WI38 (cell line): ENCODE data around the gene AMOTL1.

Source experiments
- H3K4me3 ChIP-seq: 2 replicates; pipeline ENCODE4 v1.5.1; 2011; ENCODE audit warnings: low read depth, mild to moderate bottlenecking, control low read depth, low read length
- TF ChIP-seq, protein P1 (sequence below): IDR thresholded peaks from 2 replicates; pipeline ENCODE4 v1.5.1; 2012; ENCODE audit warnings: low read depth, mild to moderate bottlenecking, control low read depth, low read length

AMOTL1 gene

DNA sequence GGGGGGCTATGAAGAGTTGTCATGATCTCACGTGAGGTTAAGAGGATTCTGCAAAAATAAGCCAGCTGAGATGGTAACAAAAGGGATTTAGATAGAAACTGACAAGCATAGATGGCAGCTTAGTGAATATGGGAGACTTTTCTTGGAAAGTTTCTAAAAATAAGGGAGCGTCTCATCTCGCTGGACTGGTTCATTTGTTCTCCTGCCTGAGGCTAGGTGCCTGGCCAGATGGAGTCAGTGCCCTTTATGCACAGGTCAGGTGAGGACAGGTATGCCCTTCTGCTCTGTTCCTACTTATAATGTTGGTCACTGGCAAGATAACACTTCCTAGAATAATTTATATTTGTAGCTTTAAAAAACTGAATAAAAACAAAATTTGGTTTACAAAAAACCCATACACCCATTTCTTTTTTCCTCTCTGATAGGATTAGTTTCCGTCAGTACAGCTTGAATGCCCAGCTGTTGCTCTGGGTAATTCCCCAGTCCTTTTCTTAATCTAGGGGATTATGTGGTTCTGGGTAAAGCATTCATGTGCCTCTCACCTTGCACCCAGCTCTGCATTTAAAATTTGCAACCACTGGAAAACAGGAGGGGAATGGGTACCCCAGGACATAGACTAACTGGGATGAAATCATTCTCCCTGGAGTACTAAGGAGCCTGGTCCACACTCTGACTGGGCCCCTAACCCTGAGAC, 90.0 kb downstream of the AMOTL1 start:
- TF ChIP-seq, protein P1, sequence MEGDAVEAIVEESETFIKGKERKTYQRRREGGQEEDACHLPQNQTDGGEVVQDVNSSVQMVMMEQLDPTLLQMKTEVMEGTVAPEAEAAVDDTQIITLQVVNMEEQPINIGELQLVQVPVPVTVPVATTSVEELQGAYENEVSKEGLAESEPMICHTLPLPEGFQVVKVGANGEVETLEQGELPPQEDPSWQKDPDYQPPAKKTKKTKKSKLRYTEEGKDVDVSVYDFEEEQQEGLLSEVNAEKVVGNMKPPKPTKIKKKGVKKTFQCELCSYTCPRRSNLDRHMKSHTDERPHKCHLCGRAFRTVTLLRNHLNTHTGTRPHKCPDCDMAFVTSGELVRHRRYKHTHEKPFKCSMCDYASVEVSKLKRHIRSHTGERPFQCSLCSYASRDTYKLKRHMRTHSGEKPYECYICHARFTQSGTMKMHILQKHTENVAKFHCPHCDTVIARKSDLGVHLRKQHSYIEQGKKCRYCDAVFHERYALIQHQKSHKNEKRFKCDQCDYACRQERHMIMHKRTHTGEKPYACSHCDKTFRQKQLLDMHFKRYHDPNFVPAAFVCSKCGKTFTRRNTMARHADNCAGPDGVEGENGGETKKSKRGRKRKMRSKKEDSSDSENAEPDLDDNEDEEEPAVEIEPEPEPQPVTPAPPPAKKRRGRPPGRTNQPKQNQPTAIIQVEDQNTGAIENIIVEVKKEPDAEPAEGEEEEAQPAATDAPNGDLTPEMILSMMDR, result no peak

DNA sequence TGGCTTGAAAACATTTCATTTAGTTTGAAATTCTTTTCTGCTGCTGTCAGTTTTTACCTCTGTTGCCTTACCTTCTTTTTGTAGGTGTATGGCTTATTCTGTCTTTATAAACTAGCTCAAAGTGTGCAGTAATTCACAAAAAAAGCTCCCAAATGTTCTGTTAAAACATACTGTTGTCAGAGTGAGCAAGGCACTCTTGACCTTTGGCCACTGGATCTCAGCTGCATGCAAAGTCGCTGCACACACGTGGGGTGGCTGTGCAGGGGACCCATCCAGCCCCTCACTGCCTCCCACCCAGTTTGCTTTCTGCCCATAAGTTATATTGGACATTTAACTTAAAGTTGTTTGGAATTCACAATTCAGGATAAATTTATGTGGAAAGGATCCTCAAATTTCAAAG, 92.2 kb downstream of the AMOTL1 start:
- H3K4me3 ChIP-seq, result no peak overlapping the region
- TF ChIP-seq, protein P1, result no peak

More for the DNA sequence above, 90.0 kb downstream of the AMOTL1 start:
- no peak overlapping the region for H3K4me3 ChIP-seq

DNA sequence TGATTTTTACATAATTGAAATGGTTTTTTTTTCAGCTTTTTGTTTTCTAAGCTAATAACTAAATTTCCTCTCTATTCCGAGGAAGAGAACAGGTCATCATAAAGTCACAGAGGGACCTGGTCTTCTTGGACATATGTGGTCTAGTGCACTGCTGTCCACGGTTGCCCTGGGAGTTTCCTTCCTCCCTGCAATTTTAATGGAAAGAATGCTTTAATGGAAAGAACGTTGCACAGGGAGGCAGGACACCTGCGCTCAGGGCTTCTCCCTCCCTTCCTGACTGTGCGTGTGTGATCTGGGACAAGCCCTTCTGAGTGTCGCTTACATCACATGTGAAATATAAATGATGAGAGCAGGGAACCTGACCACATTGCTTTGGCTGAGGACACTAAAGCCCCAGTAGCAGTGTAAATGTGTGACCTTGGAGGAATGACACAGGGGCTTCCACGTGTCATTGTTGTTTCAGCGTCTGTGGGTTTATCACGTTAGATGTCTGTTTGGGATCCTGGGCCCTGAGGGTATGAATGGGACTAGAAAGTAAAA, 93.2 kb downstream of the AMOTL1 start:
- TF ChIP-seq, protein P1, result no peak

DNA sequence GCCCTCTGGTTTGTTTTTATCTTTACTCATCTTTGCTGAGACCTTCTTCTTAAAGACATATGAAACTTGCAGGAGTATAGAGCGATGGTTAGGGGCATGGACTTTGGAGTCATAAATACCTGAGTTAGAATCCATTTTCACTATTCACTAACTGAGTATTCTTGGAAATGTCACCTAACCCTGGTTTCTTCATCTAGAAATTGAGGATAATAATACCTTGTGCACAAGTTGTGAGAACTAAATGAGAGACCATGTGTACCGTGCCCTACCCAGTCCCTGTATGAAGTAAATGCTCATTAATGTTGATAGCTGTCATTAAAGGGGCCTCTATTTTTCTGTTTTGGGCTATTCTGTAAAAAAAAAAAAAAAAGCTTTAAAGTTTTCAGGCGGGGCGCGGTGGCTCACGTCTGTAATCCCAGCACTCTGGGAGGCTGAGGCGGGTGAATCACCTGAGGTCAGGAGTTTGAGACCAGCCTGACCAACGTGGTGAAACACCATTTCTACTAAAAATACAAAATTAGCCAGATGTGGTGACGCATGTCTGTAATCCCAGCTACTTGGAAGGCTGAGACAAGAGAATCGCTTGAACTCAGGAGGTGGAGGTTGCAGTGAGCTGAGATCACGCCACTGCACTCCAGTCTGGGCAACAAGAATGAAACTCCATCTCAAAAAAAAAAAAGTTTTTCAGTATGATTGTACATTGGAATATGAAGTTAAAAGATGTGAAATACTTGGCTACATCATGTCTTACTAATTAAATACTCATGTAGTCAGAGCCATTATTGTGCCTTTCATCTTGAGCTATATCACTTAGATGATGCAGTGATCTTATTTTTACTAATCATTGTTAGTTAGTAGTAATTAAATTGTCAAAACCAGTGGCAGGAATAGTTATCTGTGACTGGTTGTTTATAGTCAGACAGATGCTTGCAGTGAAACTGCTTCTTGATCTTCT, 95.0 kb downstream of the AMOTL1 start:
- no peak overlapping the region for H3K4me3 ChIP-seq
- TF ChIP-seq, protein P1, result no peak

More for the DNA sequence above, 93.2 kb downstream of the AMOTL1 start:
- no peak overlapping the region for H3K4me3 ChIP-seq

DNA sequence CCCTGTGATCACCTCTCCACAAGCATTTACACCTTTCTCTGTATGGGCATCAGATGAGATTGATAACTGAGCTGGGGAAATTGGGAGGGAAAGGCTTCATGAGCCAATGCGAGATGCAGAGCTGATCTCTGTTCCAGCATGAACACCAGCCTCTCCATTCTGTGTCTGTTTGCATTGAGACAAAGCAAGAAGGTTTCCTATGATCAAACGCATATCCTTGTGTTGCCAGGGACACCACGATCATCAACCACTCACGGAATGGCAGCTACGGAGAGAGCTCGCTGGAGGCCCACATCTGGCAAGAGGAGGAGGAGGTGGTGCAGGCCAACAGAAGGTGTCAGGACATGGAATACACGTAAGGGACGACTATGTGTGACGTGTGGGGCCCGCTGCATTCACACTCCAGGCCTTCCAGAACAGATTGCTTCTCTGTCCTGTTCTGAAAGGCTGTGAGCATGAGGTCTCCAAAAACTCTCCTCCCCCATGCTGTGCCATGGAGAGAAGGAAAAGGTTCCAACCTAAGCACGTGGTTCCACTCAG, 96.4 kb downstream of the AMOTL1 start:
- H3K4me3 ChIP-seq, result no peak overlapping the region
- TF ChIP-seq, protein P1, result no peak

DNA sequence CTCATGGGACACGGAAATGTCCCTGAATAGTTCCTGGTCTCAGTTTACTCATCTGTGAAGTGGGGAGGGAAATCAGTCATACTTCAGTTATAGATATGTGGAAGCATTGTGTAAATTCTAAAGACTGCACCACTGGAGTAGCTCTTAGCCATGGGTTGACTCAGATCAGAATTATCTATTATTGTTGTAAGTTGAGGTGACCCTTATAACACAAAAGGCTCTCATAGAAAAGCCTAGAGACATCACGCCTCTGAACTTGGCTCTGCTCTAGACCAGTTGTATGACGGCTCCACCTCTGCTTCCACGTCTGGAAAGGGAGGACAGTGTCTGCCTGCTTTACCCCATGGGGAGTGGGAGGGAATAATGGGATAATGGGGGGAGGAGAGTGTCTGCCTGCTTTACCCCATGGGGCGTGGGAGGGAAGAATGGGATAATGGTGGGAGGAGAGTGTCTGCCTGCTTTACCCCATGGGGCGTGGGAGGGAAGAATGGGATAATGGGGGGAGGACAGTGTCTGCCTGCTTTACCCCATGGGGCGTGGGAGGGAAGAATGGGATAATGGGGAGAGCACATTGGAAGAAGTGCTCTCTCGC, 98.2 kb downstream of the AMOTL1 start:
- no peak overlapping the region for H3K4me3 ChIP-seq
- TF ChIP-seq, protein P1, result no peak
